Measurements from ENCODE around the gene PALLD.

Gene PALLD

GRCh38 chr4:168659741-168660465, 163.1 kb downstream of the PALLD start:
- DNase-seq (ENCODE audit: insufficient read length, low spot score) (no peak), FAIRE-seq (no peak)
- no peak for TF ChIP-seq SPI1 (IDR thresholded peaks at IDR 0.05; ENCODE audit: low read depth, low read length)
- TF ChIP-seq POLR2AphosphoS5 (IDR thresholded peaks at IDR 0.05; ENCODE audit: low read depth, low read length): no peak
- no peak for TF ChIP-seq TAF1 (IDR thresholded peaks at IDR 0.05; ENCODE audit: low read depth, low read length)
- TF ChIP-seq POLR2A (IDR thresholded peaks at IDR 0.05; ENCODE audit: low read depth, low read length): no peak
- TF ChIP-seq POU2F2 (IDR thresholded peaks at IDR 0.05; ENCODE audit: low read depth, low read length): no peak
- no peak for TF ChIP-seq PAX5 (IDR thresholded peaks at IDR 0.05; ENCODE audit: insufficient read depth, low read length, severe bottlenecking)

GRCh38 chr4:168662297-168662984, 165.6 kb downstream of the PALLD start:
- no peak for TF ChIP-seq SPI1 (IDR thresholded peaks at IDR 0.05; ENCODE audit: low read depth, low read length)
- TF ChIP-seq POLR2A (IDR thresholded peaks at IDR 0.05; ENCODE audit: low read depth, low read length): no peak
- TF ChIP-seq POU2F2 (IDR thresholded peaks at IDR 0.05; ENCODE audit: low read depth, low read length): no peak
- no peak for TF ChIP-seq POLR2AphosphoS5 (IDR thresholded peaks at IDR 0.05; ENCODE audit: low read depth, low read length)
- no peak for TF ChIP-seq TAF1 (IDR thresholded peaks at IDR 0.05; ENCODE audit: low read depth, low read length)
- no peak for TF ChIP-seq PAX5 (IDR thresholded peaks at IDR 0.05; ENCODE audit: insufficient read depth, low read length, severe bottlenecking)
- no peak for FAIRE-seq
- no peak for DNase-seq (ENCODE audit: insufficient read length, low spot score)

GRCh38 chr4:168664242-168664891, 167.5 kb downstream of the PALLD start:
- FAIRE-seq: no peak

GRCh38 chr4:168666531-168666930, 169.7 kb downstream of the PALLD start:
- TF ChIP-seq POU2F2 (IDR thresholded peaks at IDR 0.05; ENCODE audit: low read depth, low read length) (no peak), POLR2A (IDR thresholded peaks at IDR 0.05; ENCODE audit: low read depth, low read length) (no peak), PAX5 (IDR thresholded peaks at IDR 0.05; ENCODE audit: insufficient read depth, low read length, severe bottlenecking) (no peak), TAF1 (IDR thresholded peaks at IDR 0.05; ENCODE audit: low read depth, low read length) (no peak), POLR2AphosphoS5 (IDR thresholded peaks at IDR 0.05; ENCODE audit: low read depth, low read length) (no peak), SPI1 (IDR thresholded peaks at IDR 0.05; ENCODE audit: low read depth, low read length) (no peak)
- FAIRE-seq (no peak), DNase-seq (ENCODE audit: insufficient read length, low spot score) (no peak)

More at GRCh38 chr4:168664242-168664891, 167.5 kb downstream of the PALLD start:
- TF ChIP-seq POLR2A (IDR thresholded peaks at IDR 0.05; ENCODE audit: low read depth, low read length) (no peak), POLR2AphosphoS5 (IDR thresholded peaks at IDR 0.05; ENCODE audit: low read depth, low read length) (no peak), POU2F2 (IDR thresholded peaks at IDR 0.05; ENCODE audit: low read depth, low read length) (no peak), TAF1 (IDR thresholded peaks at IDR 0.05; ENCODE audit: low read depth, low read length) (no peak), PAX5 (IDR thresholded peaks at IDR 0.05; ENCODE audit: insufficient read depth, low read length, severe bottlenecking) (no peak), SPI1 (IDR thresholded peaks at IDR 0.05; ENCODE audit: low read depth, low read length) (no peak)
- DNase-seq (ENCODE audit: insufficient read length, low spot score): no peak

GRCh38 chr4:168667376-168667775, 170.5 kb downstream of the PALLD start:
- DNase-seq (ENCODE audit: insufficient read length, low spot score) (no peak), FAIRE-seq (no peak)
- TF ChIP-seq POLR2AphosphoS5 (IDR thresholded peaks at IDR 0.05; ENCODE audit: low read depth, low read length) (no peak), PAX5 (IDR thresholded peaks at IDR 0.05; ENCODE audit: insufficient read depth, low read length, severe bottlenecking) (no peak), POU2F2 (IDR thresholded peaks at IDR 0.05; ENCODE audit: low read depth, low read length) (no peak), POLR2A (IDR thresholded peaks at IDR 0.05; ENCODE audit: low read depth, low read length) (no peak), TAF1 (IDR thresholded peaks at IDR 0.05; ENCODE audit: low read depth, low read length) (no peak), SPI1 (IDR thresholded peaks at IDR 0.05; ENCODE audit: low read depth, low read length) (no peak)

- TF ChIP-seq SPI1 (IDR thresholded peaks at IDR 0.05; ENCODE audit: low read depth, low read length) (no peak), PAX5 (IDR thresholded peaks at IDR 0.05; ENCODE audit: insufficient read depth, low read length, severe bottlenecking) (no peak), POU2F2 (IDR thresholded peaks at IDR 0.05; ENCODE audit: low read depth, low read length) (no peak), POLR2AphosphoS5 (IDR thresholded peaks at IDR 0.05; ENCODE audit: low read depth, low read length) (no peak), POLR2A (IDR thresholded peaks at IDR 0.05; ENCODE audit: low read depth, low read length) (no peak), TAF1 (IDR thresholded peaks at IDR 0.05; ENCODE audit: low read depth, low read length) (no peak)
- no peak for DNase-seq (ENCODE audit: insufficient read length, low spot score)
- FAIRE-seq: no peak
These were observed 171.1 kb downstream of the PALLD start for GRCh38 chr4:168667921-168668320.

GRCh38 chr4:168673476-168673875, 176.6 kb downstream of the PALLD start:
- no peak for DNase-seq (ENCODE audit: insufficient read length, low spot score)
- no peak for FAIRE-seq
- no peak for TF ChIP-seq TAF1 (IDR thresholded peaks at IDR 0.05; ENCODE audit: low read depth, low read length)
- TF ChIP-seq POU2F2 (IDR thresholded peaks at IDR 0.05; ENCODE audit: low read depth, low read length): no peak
- no peak for TF ChIP-seq SPI1 (IDR thresholded peaks at IDR 0.05; ENCODE audit: low read depth, low read length)
- TF ChIP-seq PAX5 (IDR thresholded peaks at IDR 0.05; ENCODE audit: insufficient read depth, low read length, severe bottlenecking): no peak
- TF ChIP-seq POLR2A (IDR thresholded peaks at IDR 0.05; ENCODE audit: low read depth, low read length): no peak

- no peak for DNase-seq (ENCODE audit: insufficient read length, low spot score)
- TF ChIP-seq POU2F2 (IDR thresholded peaks at IDR 0.05; ENCODE audit: low read depth, low read length) (no peak), SPI1 (IDR thresholded peaks at IDR 0.05; ENCODE audit: low read depth, low read length) (no peak), PAX5 (IDR thresholded peaks at IDR 0.05; ENCODE audit: insufficient read depth, low read length, severe bottlenecking) (no peak), TAF1 (IDR thresholded peaks at IDR 0.05; ENCODE audit: low read depth, low read length) (no peak), POLR2AphosphoS5 (IDR thresholded peaks at IDR 0.05; ENCODE audit: low read depth, low read length) (no peak), POLR2A (IDR thresholded peaks at IDR 0.05; ENCODE audit: low read depth, low read length) (no peak)
- no peak for FAIRE-seq
These were observed 177.4 kb downstream of the PALLD start for GRCh38 chr4:168674077-168674747.

Measured in GM12891 (cell line).